HepG2 (cell line): ENCODE results near the gene HLF. TPM values are rescaled to one million over a fixed set of nuclear protein-coding genes. Genes with fewer than 3 reads are reported as not detected.

ENCODE experiments used
- ATF7-NPFF ChIP-seq: sonication (generic); formaldehyde crosslinking; IDR thresholded peaks from 2 replicates; pipeline ENCODE4 v1.8.1; 2023; ENCODE audit warnings: mild to moderate bottlenecking, low read depth, missing genetic modification reagents, moderate library complexity
- BORCS8-MEF2B ChIP-seq: sonication (generic); formaldehyde crosslinking; IDR thresholded peaks from 2 replicates; pipeline ENCODE4 v1.8.0; 2022; ENCODE audit warnings: mild to moderate bottlenecking, missing genetic modification reagents
- FOSL2 ChIP-seq: sonication (generic); formaldehyde crosslinking; IDR thresholded peaks from 2 replicates; pipeline ENCODE4 v1.4.0; 2020; ENCODE audit warnings: missing genetic modification reagents
- FOXO1 ChIP-seq: sonication (generic); formaldehyde crosslinking; IDR thresholded peaks from 2 replicates; pipeline ENCODE4 v1.4.0; 2020; ENCODE audit warnings: missing genetic modification reagents
- GLI4 ChIP-seq: sonication (generic); formaldehyde crosslinking; IDR thresholded peaks from 2 replicates; pipeline ENCODE4 v1.5.1; 2020; ENCODE audit warnings: missing genetic modification reagents, mild to moderate bottlenecking, moderate library complexity, borderline replicate concordance
- KLF9 ChIP-seq: IDR thresholded peaks from 2 replicates; pipeline ENCODE4 v1.6.1; 2016; ENCODE audit warnings: low read depth
- NCOA2 ChIP-seq: sonication (generic); formaldehyde crosslinking; IDR thresholded peaks from 2 replicates; pipeline ENCODE4 v1.8.0; 2022; ENCODE audit warnings: inconsistent platforms
- PCBP1 ChIP-seq: fragments of 200-400 bp; formaldehyde crosslinking; IDR thresholded peaks from 2 replicates; pipeline ENCODE4 v1.6.1; 2017; ENCODE audit warnings: mild to moderate bottlenecking, low read depth, low read length, borderline replicate concordance
- RBM22 ChIP-seq: fragments of 200-400 bp; formaldehyde crosslinking; optimal IDR thresholded peaks from 2 replicates; pipeline ENCODE3; 2017; ENCODE audit warnings: mild to moderate bottlenecking, low read length, moderate library complexity
- SRY ChIP-seq: sonication (generic); formaldehyde crosslinking; IDR thresholded peaks from 2 replicates; pipeline ENCODE4 v1.8.0; 2022; ENCODE audit warnings: mild to moderate bottlenecking, missing genetic modification reagents
- WIZ ChIP-seq: sonication (generic); formaldehyde crosslinking; IDR thresholded peaks from 2 replicates; pipeline ENCODE4 v1.5.1; 2020; ENCODE audit warnings: mild to moderate bottlenecking, missing genetic modification reagents
- ZMAT3 ChIP-seq: sonication (generic); formaldehyde crosslinking; conservative IDR thresholded peaks from 2 replicates; pipeline ENCODE4 v1.7.0; 2021; ENCODE audit warnings: missing genetic modification reagents
- ZNF235 ChIP-seq: sonication (generic); formaldehyde crosslinking; IDR thresholded peaks from 2 replicates; pipeline ENCODE4 v1.8.1; 2023; ENCODE audit warnings: mild to moderate bottlenecking, missing genetic modification reagents, borderline replicate concordance
- ZNF274 ChIP-seq: sonication (generic); formaldehyde crosslinking; IDR thresholded peaks from 2 replicates; pipeline ENCODE4 v1.5.1; 2020; ENCODE audit warnings: mild to moderate bottlenecking, missing genetic modification reagents
- ZNF496 ChIP-seq: sonication (generic); formaldehyde crosslinking; IDR thresholded peaks from 2 replicates; pipeline ENCODE4 v1.8.1; 2023; ENCODE audit warnings: mild to moderate bottlenecking, moderate library complexity, missing genetic modification reagents; ENCODE audit not compliant: insufficient replicate concordance
- ZNF672 ChIP-seq: sonication (generic); formaldehyde crosslinking; IDR thresholded peaks from 2 replicates; pipeline ENCODE4 v1.8.1; 2022; ENCODE audit warnings: missing genetic modification reagents
- ZNF674 ChIP-seq: sonication (generic); formaldehyde crosslinking; IDR thresholded peaks from 2 replicates; pipeline ENCODE4 v1.5.0; 2020; ENCODE audit warnings: low read depth, mild to moderate bottlenecking, missing genetic modification reagents
- ZNF790 ChIP-seq: sonication (generic); formaldehyde crosslinking; IDR thresholded peaks from 2 replicates; pipeline ENCODE4 v1.8.0; 2022; ENCODE audit warnings: missing genetic modification reagents, mild to moderate bottlenecking, borderline replicate concordance
- polyA plus RNA-seq, 8 experiments: library from polyadenylated mRNA; depleted of rRNA in 3 of 8; stranded (reverse) in 7 of 8; unstranded in 1 of 8; fragments of >200 nt; fragmentation: Illumina TruSeq in 4 of 8; extraction: Trizol in 4 of 8; gene quantifications; 2 replicates each; pipeline versions ENCODE4 v1.2.1 to v1.2.3, GENCODE V29; 2011 to 2016; ENCODE audit warnings: low read depth in 4 of 8, missing spikeins in 1 of 8, mixed read lengths in 1 of 8; ENCODE audit not compliant: insufficient read depth in 1 of 8
- total RNA-seq, 5 experiments: library from RNA; depleted of rRNA; stranded (reverse); fragments of >200 nt; fragmentation: Illumina TruSeq; extraction: Trizol; gene quantifications; 2 replicates each; pipeline ENCODE4 v1.2.3, GENCODE V29; 2016; ENCODE audit warnings: low read depth in 1 of 5
- TF ChIP-seq, protein P1 (sequence below), 2 experiments: fragments of 450-650 bp in 1 of 2; sonication (generic) in 1 of 2; formaldehyde crosslinking in 1 of 2; IDR thresholded peaks; 2 replicates each; pipeline versions ENCODE4 v1.6.1 to v1.8.0; 2016 to 2022; ENCODE audit warnings: antibody characterized with exemption in 1 of 2, mild to moderate bottlenecking in 1 of 2, missing genetic modification reagents in 1 of 2
- TF ChIP-seq, protein P2 (sequence below): sonication (generic); formaldehyde crosslinking; IDR thresholded peaks from 2 replicates; pipeline ENCODE4 v1.8.1; 2023; ENCODE audit warnings: mild to moderate bottlenecking, moderate library complexity, missing genetic modification reagents

The HLF gene
- total and polyA plus RNA-seq, 2 of the 13 experiments (the other 11 are each of a cell fraction or from before 2014, with no cell fraction given), result 202 to 346 TPM

DNA sequence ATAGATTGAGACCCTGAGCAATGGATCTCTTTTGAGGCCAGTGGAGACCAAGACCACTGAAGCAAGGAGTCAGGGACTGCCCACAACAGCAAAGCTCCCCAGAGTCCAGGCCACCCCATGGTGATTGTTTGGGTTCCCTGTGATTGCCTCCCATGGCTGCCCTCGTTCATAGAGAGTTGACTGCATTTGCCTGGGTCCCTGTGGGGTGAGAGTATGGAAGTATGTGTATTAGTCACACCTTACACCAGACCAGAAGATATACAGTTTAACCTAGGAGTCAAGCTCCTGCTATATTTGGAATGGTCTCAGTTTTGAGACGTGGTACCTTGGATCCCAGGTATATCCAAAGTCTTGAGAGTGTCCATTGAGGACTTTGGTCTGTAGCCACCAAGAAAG is 20.2 kb downstream of the HLF start (continued):
- TF ChIP-seq FOXO1 (CRISPR knock-in tag), result no peak
- no peak for TF ChIP-seq ZNF274 (CRISPR knock-in tag)
- TF ChIP-seq WIZ, result 0 out of 2 replicates have a peak, but pooled peaks have one; percentile 23
- TF ChIP-seq GLI4 (CRISPR knock-in tag), result no peak
- no peak for TF ChIP-seq ZNF496 (CRISPR knock-in tag)
- TF ChIP-seq ZNF235 (CRISPR knock-in tag), result no peak
- no peak for TF ChIP-seq NCOA2 (CRISPR knock-in tag)
- no peak for TF ChIP-seq PCBP1
- no peak for TF ChIP-seq ZNF672 (CRISPR knock-in tag)
- TF ChIP-seq SRY (CRISPR knock-in tag), result no peak
- TF ChIP-seq, protein P1, sequence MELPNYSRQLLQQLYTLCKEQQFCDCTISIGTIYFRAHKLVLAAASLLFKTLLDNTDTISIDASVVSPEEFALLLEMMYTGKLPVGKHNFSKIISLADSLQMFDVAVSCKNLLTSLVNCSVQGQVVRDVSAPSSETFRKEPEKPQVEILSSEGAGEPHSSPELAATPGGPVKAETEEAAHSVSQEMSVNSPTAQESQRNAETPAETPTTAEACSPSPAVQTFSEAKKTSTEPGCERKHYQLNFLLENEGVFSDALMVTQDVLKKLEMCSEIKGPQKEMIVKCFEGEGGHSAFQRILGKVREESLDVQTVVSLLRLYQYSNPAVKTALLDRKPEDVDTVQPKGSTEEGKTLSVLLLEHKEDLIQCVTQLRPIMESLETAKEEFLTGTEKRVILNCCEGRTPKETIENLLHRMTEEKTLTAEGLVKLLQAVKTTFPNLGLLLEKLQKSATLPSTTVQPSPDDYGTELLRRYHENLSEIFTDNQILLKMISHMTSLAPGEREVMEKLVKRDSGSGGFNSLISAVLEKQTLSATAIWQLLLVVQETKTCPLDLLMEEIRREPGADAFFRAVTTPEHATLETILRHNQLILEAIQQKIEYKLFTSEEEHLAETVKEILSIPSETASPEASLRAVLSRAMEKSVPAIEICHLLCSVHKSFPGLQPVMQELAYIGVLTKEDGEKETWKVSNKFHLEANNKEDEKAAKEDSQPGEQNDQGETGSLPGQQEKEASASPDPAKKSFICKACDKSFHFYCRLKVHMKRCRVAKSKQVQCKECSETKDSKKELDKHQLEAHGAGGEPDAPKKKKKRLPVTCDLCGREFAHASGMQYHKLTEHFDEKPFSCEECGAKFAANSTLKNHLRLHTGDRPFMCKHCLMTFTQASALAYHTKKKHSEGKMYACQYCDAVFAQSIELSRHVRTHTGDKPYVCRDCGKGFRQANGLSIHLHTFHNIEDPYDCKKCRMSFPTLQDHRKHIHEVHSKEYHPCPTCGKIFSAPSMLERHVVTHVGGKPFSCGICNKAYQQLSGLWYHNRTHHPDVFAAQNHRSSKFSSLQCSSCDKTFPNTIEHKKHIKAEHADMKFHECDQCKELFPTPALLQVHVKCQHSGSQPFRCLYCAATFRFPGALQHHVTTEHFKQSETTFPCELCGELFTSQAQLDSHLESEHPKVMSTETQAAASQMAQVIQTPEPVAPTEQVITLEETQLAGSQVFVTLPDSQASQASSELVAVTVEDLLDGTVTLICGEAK (IDR thresholded peaks at IDR 0.05), result no peak
- TF ChIP-seq, protein P1 (CRISPR knock-in tag; IDR thresholded peaks at IDR 0.05), result no peak
- peak; percentile 17; the same call in 1 of the 2 replicates for TF ChIP-seq FOSL2 (CRISPR knock-in tag)
- no peak for TF ChIP-seq ZMAT3 (CRISPR knock-in tag)
- TF ChIP-seq, protein P2, sequence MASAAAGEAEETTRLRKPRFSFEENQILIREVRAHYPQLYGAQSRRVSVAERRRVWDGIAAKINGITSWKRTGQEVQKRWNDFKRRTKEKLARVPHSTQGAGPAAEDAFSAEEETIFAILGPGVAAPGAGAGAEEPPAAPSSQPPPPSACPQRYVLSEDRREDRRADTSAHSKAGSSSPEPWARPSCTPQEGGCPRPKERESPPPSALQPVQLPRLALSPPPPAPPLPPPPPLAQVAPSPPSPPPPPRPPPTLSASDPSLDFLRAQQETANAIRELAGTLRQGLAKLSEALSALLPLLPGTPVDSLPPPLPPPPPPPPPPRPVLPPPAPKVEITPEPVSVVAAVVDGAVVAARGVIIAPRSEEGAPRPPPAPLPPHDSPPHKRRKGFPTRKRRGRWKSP (CRISPR knock-in tag), result no peak
- no peak; the same call in 1 of the 2 replicates for TF ChIP-seq KLF9
- no peak for TF ChIP-seq RBM22
- no peak for TF ChIP-seq ATF7-NPFF
- TF ChIP-seq ZNF790 (CRISPR knock-in tag), result no peak
- TF ChIP-seq ZNF674, result no peak
- TF ChIP-seq BORCS8-MEF2B, result no peak
